ENCODE data around the gene HTR1E.
"Not testable (repeated sequence)": the region's sequence is repeated elsewhere in the genome, so short reads cannot be mapped to it uniquely, and the experiment has no call there.

The HTR1E gene

GRCh38 chr6:86952991-86953390 is 15.7 kb downstream of the HTR1E start:
- Mint-ChIP-seq H3K4me1 (no peaks in the 10 kb centered on the region), H3K36me3 (no peaks in the 10 kb centered on the region), H3K9me3 (no peaks in the 10 kb centered on the region), H3K27ac (no peak overlapping the region), H3K4me3 (no peak overlapping the region), H3K27me3 (peaks cover 1% of the 10 kb centered on the region)
- no peak for ATAC-seq (ENCODE audit: low read depth)
- DNase-seq (ENCODE audit: low spot score in 2 of 2): no peak

GRCh38 chr6:86959656-86960055 is 22.3 kb downstream of the HTR1E start:
- no peak overlapping the region for H3K27ac Mint-ChIP-seq
- no peaks in the 10 kb centered on the region for H3K4me1 Mint-ChIP-seq
- no peaks in the 10 kb centered on the region for H3K9me3 Mint-ChIP-seq
- ATAC-seq (ENCODE audit: low read depth) (no peak), DNase-seq (ENCODE audit: low spot score in 2 of 2) (no peak)
- H3K27me3 Mint-ChIP-seq: peaks cover 4% of the 10 kb centered on the region
- no peak overlapping the region for H3K4me3 Mint-ChIP-seq
- H3K36me3 Mint-ChIP-seq: no peaks in the 10 kb centered on the region

DNA sequence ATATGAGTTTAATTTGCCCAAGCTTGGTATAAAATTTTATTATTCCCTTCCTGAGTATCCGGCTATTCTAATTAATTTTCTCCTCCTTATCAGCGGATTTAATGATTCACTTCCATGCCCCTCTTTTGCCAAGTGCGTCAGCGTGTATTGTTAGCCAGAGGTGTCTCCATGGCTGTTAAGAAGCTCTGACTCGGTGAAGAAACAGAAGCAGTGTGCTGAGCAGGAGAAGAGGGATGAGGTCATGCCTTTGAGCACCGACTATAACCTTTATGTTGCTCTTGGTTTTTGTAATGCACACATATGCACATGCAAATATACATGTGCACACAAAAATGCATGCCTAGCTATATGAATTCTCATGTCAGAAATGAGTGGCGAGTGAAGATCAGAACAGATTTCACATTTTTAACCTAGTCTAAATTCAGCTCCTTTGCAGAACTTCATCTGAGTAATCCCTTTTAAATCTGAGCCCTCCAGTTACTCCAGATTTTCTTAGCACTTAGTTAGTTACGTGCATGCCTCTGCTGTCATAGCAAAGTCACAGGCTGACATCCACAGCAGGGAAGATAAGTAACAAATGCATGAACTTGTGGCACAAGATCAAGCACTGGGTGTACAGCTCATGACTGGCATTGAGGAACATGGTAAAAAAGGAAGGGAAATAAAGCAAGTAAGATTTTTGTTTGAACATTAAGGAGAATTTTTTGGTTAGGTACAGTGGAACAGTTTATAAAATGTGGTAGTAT is 24.3 kb downstream of the HTR1E start:
- DNase-seq (ENCODE audit: low spot score in 2 of 2) (no peak), ATAC-seq (ENCODE audit: low read depth) (no peak)
- no peak overlapping the region for H3K27ac Mint-ChIP-seq
- no peak overlapping the region for H3K4me3 Mint-ChIP-seq
- H3K27me3 Mint-ChIP-seq: peaks cover 5% of the 10 kb centered on the region
- H3K9me3 Mint-ChIP-seq: no peaks in the 10 kb centered on the region
- no peaks in the 10 kb centered on the region for H3K36me3 Mint-ChIP-seq
- no peaks in the 10 kb centered on the region for H3K4me1 Mint-ChIP-seq

DNA sequence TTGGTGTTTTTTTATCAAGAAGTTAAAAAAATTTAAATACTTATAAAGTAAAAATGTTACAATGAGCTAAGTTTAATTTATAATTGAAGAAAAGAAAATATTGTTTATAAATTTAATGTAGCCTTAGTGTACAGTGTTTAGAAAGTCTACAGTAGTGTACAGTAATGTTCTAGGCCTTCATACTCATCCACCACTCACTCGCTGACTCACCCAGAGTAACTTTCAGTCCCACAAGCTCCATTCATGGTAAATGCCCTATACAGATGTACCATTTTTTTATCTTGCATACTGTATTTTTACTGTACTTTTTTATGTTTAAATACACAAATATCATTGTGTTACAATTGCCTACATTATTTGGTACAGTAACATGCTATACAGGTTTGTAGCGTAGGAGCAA is 26.0 kb downstream of the HTR1E start:
- Mint-ChIP-seq H3K36me3 (no peaks in the 10 kb centered on the region), H3K4me3 (no peak overlapping the region), H3K9me3 (no peaks in the 10 kb centered on the region), H3K27me3 (peaks cover 5% of the 10 kb centered on the region), H3K4me1 (no peaks in the 10 kb centered on the region), H3K27ac (no peak overlapping the region)
- DNase-seq (ENCODE audit: low spot score in 2 of 2): no peak
- ATAC-seq (ENCODE audit: low read depth): no peak

- Mint-ChIP-seq H3K36me3 (no peaks in the 10 kb centered on the region), H3K27me3 (peaks cover 5% of the 10 kb centered on the region), H3K9me3 (no peaks in the 10 kb centered on the region), H3K4me1 (no peaks in the 10 kb centered on the region), H3K27ac (no peak overlapping the region), H3K4me3 (no peak overlapping the region)
- DNase-seq (ENCODE audit: low spot score in 2 of 2) (no peak), ATAC-seq (ENCODE audit: low read depth) (no peak)
Observed at GRCh38 chr6:86964029-86964579, 26.8 kb downstream of the HTR1E start.

GRCh38 chr6:86966271-86966670 is 28.9 kb downstream of the HTR1E start:
- DNase-seq (ENCODE audit: low spot score in 2 of 2) (no peak), ATAC-seq (ENCODE audit: low read depth) (no peak)
- Mint-ChIP-seq H3K27me3 (peaks cover 5% of the 10 kb centered on the region), H3K27ac (no peak overlapping the region), H3K4me3 (no peak overlapping the region), H3K4me1 (no peaks in the 10 kb centered on the region), H3K36me3 (no peaks in the 10 kb centered on the region), H3K9me3 (no peaks in the 10 kb centered on the region)

GRCh38 chr6:86969573-86969972 is 32.2 kb downstream of the HTR1E start:
- ATAC-seq (ENCODE audit: low read depth): no peak
- Mint-ChIP-seq H3K36me3 (no peaks in the 10 kb centered on the region), H3K4me1 (no peaks in the 10 kb centered on the region), H3K9me3 (no peaks in the 10 kb centered on the region), H3K27ac (no peak overlapping the region), H3K27me3 (peaks cover 2% of the 10 kb centered on the region), H3K4me3 (no peak overlapping the region)
- DNase-seq (ENCODE audit: low spot score in 2 of 2): no peak

DNA sequence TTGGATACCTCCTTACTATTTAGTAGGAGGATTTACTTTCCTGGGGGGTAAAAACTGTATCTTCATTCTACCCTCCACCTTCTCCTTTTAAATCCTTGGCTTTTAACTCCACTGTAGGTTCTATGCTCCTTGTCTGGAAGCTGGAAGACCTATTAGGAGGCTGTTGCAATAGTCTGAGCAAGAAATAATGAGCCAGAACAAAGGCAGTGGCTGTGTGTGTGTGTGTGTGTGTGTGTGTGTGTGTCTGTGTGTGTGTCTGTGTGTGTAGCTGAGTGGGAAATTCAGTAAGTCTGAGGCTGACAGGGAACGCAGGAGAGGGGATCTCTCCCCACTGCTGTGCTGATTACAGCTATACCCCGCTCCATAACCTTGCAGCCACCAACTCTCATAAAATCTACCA is 35.8 kb downstream of the HTR1E start:
- H3K4me1 Mint-ChIP-seq: no peaks in the 10 kb centered on the region
- H3K27ac Mint-ChIP-seq: no peak overlapping the region
- peaks cover 5% of the 10 kb centered on the region for H3K27me3 Mint-ChIP-seq
- no peaks in the 10 kb centered on the region for H3K36me3 Mint-ChIP-seq
- DNase-seq (ENCODE audit: low spot score in 2 of 2) (no peak), ATAC-seq (ENCODE audit: low read depth) (no peak)
- no peaks in the 10 kb centered on the region for H3K9me3 Mint-ChIP-seq
- no peak overlapping the region for H3K4me3 Mint-ChIP-seq

DNA sequence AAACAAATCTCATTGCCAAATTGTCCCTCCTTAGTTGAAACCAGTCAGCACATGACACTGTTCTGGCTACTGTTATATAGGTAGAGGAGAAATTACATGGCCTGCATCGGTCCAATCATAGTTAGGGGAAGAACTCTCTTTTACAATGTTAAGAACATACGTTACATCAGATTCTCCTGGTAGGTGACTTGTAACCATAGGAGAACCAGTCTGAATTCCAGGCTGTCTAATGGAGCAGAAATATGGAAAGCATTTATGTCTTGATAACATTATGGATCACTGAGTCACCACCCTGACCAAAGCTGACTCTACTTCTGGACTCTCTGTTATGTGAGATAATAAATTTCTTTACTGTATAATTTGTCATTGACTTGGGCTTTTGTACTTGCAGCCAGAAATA is 40.9 kb downstream of the HTR1E start:
- H3K27ac Mint-ChIP-seq: no peak overlapping the region
- no peak for DNase-seq (ENCODE audit: low spot score in 2 of 2)
- ATAC-seq (ENCODE audit: low read depth): no peak
- no peak overlapping the region for H3K4me3 Mint-ChIP-seq
- H3K4me1 Mint-ChIP-seq: no peaks in the 10 kb centered on the region
- H3K27me3 Mint-ChIP-seq: peaks cover 8% of the 10 kb centered on the region
- no peaks in the 10 kb centered on the region for H3K9me3 Mint-ChIP-seq
- H3K36me3 Mint-ChIP-seq: no peaks in the 10 kb centered on the region

DNA sequence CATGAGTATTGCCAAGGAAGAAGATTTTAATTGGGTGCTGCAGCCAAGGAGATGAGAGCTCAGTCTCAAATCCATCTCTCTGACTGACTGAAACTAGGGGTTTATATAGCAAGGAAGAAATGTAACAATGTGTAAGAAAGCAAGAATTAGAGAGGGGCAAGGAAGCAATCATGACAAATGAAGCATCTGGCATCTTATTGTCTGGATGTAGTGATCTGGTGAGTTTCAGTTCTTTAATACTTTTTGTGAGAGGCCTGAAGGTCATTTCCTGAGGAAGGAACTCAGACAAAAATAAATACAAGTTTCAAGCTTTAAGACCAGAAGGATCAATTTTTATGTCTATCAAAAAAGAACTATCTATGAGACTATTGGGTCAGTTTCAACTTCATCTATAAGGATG is 64.2 kb downstream of the HTR1E start:
- Mint-ChIP-seq H3K9me3 (peaks cover 10% of the 10 kb centered on the region), H3K36me3 (peaks cover 4% of the 10 kb centered on the region), H3K27me3 (no peaks in the 10 kb centered on the region), H3K4me1 (peaks cover 12% of the 10 kb centered on the region), H3K4me3 (peak overlapping the region; percentile 12), H3K27ac (peak overlapping the region; percentile 14)
- no peak for ATAC-seq (ENCODE audit: low read depth)
- no peak for DNase-seq (ENCODE audit: low spot score in 2 of 2)

- DNase-seq (ENCODE audit: low spot score in 2 of 2); H3K36me3 Mint-ChIP-seq; H3K4me3 Mint-ChIP-seq; H3K27me3 Mint-ChIP-seq; H3K27ac Mint-ChIP-seq; ATAC-seq (ENCODE audit: low read depth): not testable (repeated sequence)
- Mint-ChIP-seq H3K4me1 (peaks cover 12% of the 10 kb centered on the region), H3K9me3 (peaks cover 10% of the 10 kb centered on the region)
Observed at GRCh38 chr6:87002391-87002790, 65.1 kb downstream of the HTR1E start.

DNA sequence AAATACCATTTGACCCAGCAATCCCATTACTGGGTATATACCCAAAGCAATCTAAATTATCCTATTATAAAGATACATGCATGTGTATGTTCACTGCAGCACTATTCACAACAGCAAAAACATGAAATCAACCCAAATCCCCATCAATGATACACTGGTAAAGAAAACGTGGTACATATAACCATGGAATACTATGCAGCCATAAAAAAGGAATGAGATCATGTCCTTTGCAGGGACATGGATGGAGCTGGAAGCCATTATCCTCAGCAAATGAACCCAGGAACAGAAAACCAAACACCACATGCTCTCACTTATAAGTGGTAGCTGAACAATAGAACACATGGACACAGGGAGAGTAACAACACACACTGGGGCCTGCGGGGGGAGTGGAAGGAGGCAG is 69.2 kb downstream of the HTR1E start:
- H3K4me1 Mint-ChIP-seq; DNase-seq (ENCODE audit: low spot score in 2 of 2); H3K9me3 Mint-ChIP-seq; H3K27me3 Mint-ChIP-seq; H3K36me3 Mint-ChIP-seq; H3K4me3 Mint-ChIP-seq; ATAC-seq (ENCODE audit: low read depth); H3K27ac Mint-ChIP-seq: not testable (repeated sequence)

GRCh38 chr6:87009581-87009980 is 72.3 kb downstream of the HTR1E start:
- not testable (repeated sequence) for H3K27ac Mint-ChIP-seq; H3K27me3 Mint-ChIP-seq; DNase-seq (ENCODE audit: low spot score in 2 of 2); ATAC-seq (ENCODE audit: low read depth); H3K9me3 Mint-ChIP-seq; H3K36me3 Mint-ChIP-seq; H3K4me1 Mint-ChIP-seq; H3K4me3 Mint-ChIP-seq

DNA sequence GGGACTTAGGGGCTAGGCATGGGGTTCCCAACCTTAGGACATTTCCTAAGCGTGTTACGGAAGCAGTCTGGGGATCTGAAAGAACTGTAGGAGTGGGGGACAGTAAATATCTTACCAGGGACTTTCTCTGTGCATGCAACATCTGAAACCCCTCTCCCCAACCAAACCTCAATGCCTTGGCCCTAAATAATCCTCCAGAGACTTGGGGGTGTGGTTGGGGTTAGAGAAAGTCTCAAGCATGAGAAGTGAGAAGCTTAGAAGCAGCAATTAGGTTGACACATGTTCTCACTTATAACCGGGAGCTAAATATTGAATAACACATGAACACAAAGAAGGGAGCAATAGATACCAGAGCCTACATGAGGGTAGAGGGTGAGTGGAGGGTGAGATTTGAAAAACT is 74.7 kb downstream of the HTR1E start:
- no peak for ATAC-seq (ENCODE audit: low read depth)
- Mint-ChIP-seq H3K27me3 (peaks cover 5% of the 10 kb centered on the region), H3K36me3 (no peaks in the 10 kb centered on the region), H3K4me1 (no peaks in the 10 kb centered on the region), H3K27ac (no peak overlapping the region), H3K9me3 (peaks cover 2% of the 10 kb centered on the region), H3K4me3 (no peak overlapping the region)
- no peak for DNase-seq (ENCODE audit: low spot score in 2 of 2)

DNA sequence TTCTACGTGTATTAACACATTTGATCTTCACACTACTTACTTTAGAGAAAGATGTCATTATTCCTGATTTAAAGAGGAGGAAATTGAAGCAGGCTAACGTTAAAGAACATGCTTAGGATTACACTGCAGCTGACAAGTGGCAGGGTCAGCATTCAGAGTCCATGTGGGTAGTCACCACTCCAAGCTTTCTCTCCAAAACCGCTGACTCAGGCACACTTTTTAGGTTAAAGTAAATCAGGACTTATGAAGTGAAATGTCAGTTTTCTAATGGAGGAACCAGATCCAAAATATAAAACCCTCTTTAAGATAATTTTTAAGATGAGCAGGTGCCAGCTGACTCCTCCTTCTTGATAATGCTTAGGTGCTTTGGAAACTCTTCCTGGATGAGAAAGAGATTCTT is 75.4 kb downstream of the HTR1E start:
- DNase-seq (ENCODE audit: low spot score in 2 of 2) (no peak), ATAC-seq (ENCODE audit: low read depth) (no peak)
- peaks cover 2% of the 10 kb centered on the region for H3K9me3 Mint-ChIP-seq
- no peaks in the 10 kb centered on the region for H3K36me3 Mint-ChIP-seq
- no peak overlapping the region for H3K27ac Mint-ChIP-seq
- no peaks in the 10 kb centered on the region for H3K4me1 Mint-ChIP-seq
- no peak overlapping the region for H3K4me3 Mint-ChIP-seq
- peaks cover 5% of the 10 kb centered on the region for H3K27me3 Mint-ChIP-seq
